ENCODE measurements around the gene MDM1. TPM values are rescaled to one million over a fixed set of nuclear protein-coding genes. Genes with fewer than 3 reads are reported as not detected.

MDM1 gene
- total RNA-seq, 1 experiment from 2014 or later, result 14.0 TPM

GRCh38 chr12:68336889-68337303 is 4.7 kb upstream of the MDM1 start:
- no peaks in the 10 kb centered on the region for H3K36me3 ChIP-seq (ENCODE audit: low read depth)
- no peak overlapping the region for H3K4me2 ChIP-seq
- no peak overlapping the region for H3K4me3 ChIP-seq
- peaks cover 8% of the 10 kb centered on the region for H3K27me3 ChIP-seq (ENCODE audit: insufficient read depth, low read depth)
- no peaks in the 10 kb centered on the region for H4K20me1 ChIP-seq (ENCODE audit: insufficient read depth)
- no TSS peak for BruUV-seq (replicated peaks)
- ChIA-PET POLR2A (ENCODE audit: unreplicated experiment) (no interaction called here), CTCF (interaction anchor here (0.6 kb wide), 1 partner anchor 105 kb away, joined by 3 read pairs; no protein-coding TSS in a partner anchor)
- H3K79me2 ChIP-seq (ENCODE audit: low read depth), result no peaks in the 10 kb centered on the region
- H2AFZ ChIP-seq, result no peak overlapping the region
- H3K27ac ChIP-seq, result no peak overlapping the region
- H3K4me1 ChIP-seq (replicated peaks; ENCODE audit: insufficient read depth), result peaks cover 10% of the 10 kb centered on the region; the same call in 1 of the 2 replicates
- H3F3A ChIP-seq (ENCODE audit: insufficient read depth, low read depth), result no peaks in the 10 kb centered on the region
- intact Hi-C loops (cut with micrococcal nuclease; ENCODE audit: unreplicated experiment), result loop anchor here (10.0 kb wide), 1 partner anchor 348 kb away; the partner anchor contains the start of gene NUP107
- H3K9me2 ChIP-seq (ENCODE audit: insufficient read depth), result no peaks in the 10 kb centered on the region
- no peak for TF ChIP-seq EZH2 (IDR thresholded peaks at IDR 0.05; ENCODE audit: low read depth)
- TF ChIP-seq, protein P1, sequence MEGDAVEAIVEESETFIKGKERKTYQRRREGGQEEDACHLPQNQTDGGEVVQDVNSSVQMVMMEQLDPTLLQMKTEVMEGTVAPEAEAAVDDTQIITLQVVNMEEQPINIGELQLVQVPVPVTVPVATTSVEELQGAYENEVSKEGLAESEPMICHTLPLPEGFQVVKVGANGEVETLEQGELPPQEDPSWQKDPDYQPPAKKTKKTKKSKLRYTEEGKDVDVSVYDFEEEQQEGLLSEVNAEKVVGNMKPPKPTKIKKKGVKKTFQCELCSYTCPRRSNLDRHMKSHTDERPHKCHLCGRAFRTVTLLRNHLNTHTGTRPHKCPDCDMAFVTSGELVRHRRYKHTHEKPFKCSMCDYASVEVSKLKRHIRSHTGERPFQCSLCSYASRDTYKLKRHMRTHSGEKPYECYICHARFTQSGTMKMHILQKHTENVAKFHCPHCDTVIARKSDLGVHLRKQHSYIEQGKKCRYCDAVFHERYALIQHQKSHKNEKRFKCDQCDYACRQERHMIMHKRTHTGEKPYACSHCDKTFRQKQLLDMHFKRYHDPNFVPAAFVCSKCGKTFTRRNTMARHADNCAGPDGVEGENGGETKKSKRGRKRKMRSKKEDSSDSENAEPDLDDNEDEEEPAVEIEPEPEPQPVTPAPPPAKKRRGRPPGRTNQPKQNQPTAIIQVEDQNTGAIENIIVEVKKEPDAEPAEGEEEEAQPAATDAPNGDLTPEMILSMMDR (conservative IDR thresholded peaks at IDR 0.05), result no peak
- DNase-seq, result no peak
- no peaks in the 10 kb centered on the region for H3K9me3 ChIP-seq (ENCODE audit: insufficient read depth, low read depth)

DNA sequence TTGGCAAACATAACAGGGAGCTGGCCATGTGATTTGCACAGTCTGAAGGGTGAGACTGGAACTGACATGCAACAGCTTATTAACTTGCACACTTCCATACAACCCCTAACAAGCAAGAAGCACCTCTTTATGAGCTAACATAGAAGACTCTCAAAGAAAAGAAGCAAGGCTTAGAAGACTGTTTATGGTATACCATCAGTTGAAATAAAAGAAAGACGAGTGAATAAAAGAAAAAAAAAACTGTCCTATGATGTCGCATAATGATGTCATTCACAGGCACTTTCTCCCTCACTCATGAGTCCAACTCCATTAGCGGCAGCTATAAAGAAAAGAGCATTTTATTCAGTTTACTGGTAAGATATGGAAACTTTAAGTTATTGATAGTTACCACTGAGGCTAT is 3.3 kb upstream of the MDM1 start:
- H3K4me1 ChIP-seq (replicated peaks; ENCODE audit: insufficient read depth), result peaks cover 15% of the 10 kb centered on the region; the same call in 1 of the 2 replicates

GRCh38 chr12:68334132-68334531 is 2.0 kb upstream of the MDM1 start:
- CTCF ChIA-PET, result no interaction called here
- TF ChIP-seq, protein P1 (conservative IDR thresholded peaks at IDR 0.05), result no peak
- TF ChIP-seq EZH2 (IDR thresholded peaks at IDR 0.05; ENCODE audit: low read depth), result no peak
- peak in 1 of 2 experiments; percentile 10 for DNase-seq
- no peaks in the 10 kb centered on the region for H3K27me3 ChIP-seq (ENCODE audit: insufficient read depth, low read depth)
- H3K4me2 ChIP-seq, result no peak overlapping the region
- H4K20me1 ChIP-seq (ENCODE audit: insufficient read depth), result no peaks in the 10 kb centered on the region
- H3K4me1 ChIP-seq (replicated peaks; ENCODE audit: insufficient read depth), result peaks cover 15% of the 10 kb centered on the region; the same call in 1 of the 2 replicates
- BruUV-seq (replicated peaks), result no TSS peak
- POLR2A ChIA-PET (ENCODE audit: unreplicated experiment), result no interaction called here
- H3F3A ChIP-seq (ENCODE audit: insufficient read depth, low read depth), result no peaks in the 10 kb centered on the region
- no peaks in the 10 kb centered on the region for H3K9me3 ChIP-seq (ENCODE audit: insufficient read depth, low read depth)
- H2AFZ ChIP-seq, result no peak overlapping the region
- H3K9me2 ChIP-seq (ENCODE audit: insufficient read depth), result no peaks in the 10 kb centered on the region
- intact Hi-C loops (cut with micrococcal nuclease; ENCODE audit: unreplicated experiment), result loop anchor here (10.0 kb wide), 1 partner anchor 351 kb away; the partner anchor contains the start of gene NUP107
- no peak overlapping the region for H3K27ac ChIP-seq
- no peaks in the 10 kb centered on the region for H3K79me2 ChIP-seq (ENCODE audit: low read depth)
- no peaks in the 10 kb centered on the region for H3K36me3 ChIP-seq (ENCODE audit: low read depth)
- no peak overlapping the region for H3K4me3 ChIP-seq

More for the DNA sequence above, 3.3 kb upstream of the MDM1 start:
- intact Hi-C loops (cut with micrococcal nuclease; ENCODE audit: unreplicated experiment), result loop anchor here (10.0 kb wide), 1 partner anchor 349 kb away; the partner anchor contains the start of gene NUP107
- Histone ChIP-seq H4K20me1 (ENCODE audit: insufficient read depth) (no peaks in the 10 kb centered on the region), H3K79me2 (ENCODE audit: low read depth) (no peaks in the 10 kb centered on the region), H3K36me3 (ENCODE audit: low read depth) (no peaks in the 10 kb centered on the region), H3K4me2 (no peak overlapping the region), H3K9me2 (ENCODE audit: insufficient read depth) (no peaks in the 10 kb centered on the region), H2AFZ (no peak overlapping the region), H3F3A (ENCODE audit: insufficient read depth, low read depth) (no peaks in the 10 kb centered on the region), H3K27me3 (ENCODE audit: insufficient read depth, low read depth) (no peaks in the 10 kb centered on the region), H3K27ac (no peak overlapping the region), H3K9me3 (ENCODE audit: insufficient read depth, low read depth) (no peaks in the 10 kb centered on the region), H3K4me3 (no peak overlapping the region)
- DNase-seq, result no peak
- POLR2A ChIA-PET (ENCODE audit: unreplicated experiment), result interaction anchor here (0.5 kb wide), 1 partner anchor 490 kb away, joined by 3 read pairs; no protein-coding TSS in a partner anchor
- CTCF ChIA-PET, result no interaction called here
- BruUV-seq (replicated peaks), result no TSS peak
- TF ChIP-seq EZH2 (IDR thresholded peaks at IDR 0.05; ENCODE audit: low read depth), result no peak
- TF ChIP-seq, protein P1 (conservative IDR thresholded peaks at IDR 0.05), result no peak
